Tibial nerve (tissue), 4 donors: ENCODE results near the gene DPM3. TPM values are rescaled to one million over a fixed set of nuclear protein-coding genes. Genes with fewer than 3 reads are reported as not detected.
"Not testable (repeated sequence)": the region's sequence is repeated elsewhere in the genome, so short reads cannot be mapped to it uniquely, and the experiment has no call there.

Experiments used
- DNase-seq, 2 donors: peaks; one replicate each; pipeline ENCODE4 v3.0.0-alpha.2; 2019; ENCODE audit warnings: low spot score in 2 of 2
- H3K27ac ChIP-seq, 4 donors: fragments of 200-600 bp; sonication (generic) in 3 of 4; one replicate each; pipeline ENCODE4 v1.5.1; 2017 to 2019; ENCODE audit warnings: mild to moderate bottlenecking in 1 of 4
- H3K27me3 ChIP-seq, 2 donors: fragments of 200-600 bp; sonication (generic) in 1 of 2; one replicate each; pipeline versions ENCODE4 v1.5.1 to v1.6.0; 2017 to 2019
- H3K36me3 ChIP-seq, 3 donors: fragments of 200-600 bp; sonication (generic); one replicate each; pipeline ENCODE4 v1.5.1; 2018 to 2019
- H3K4me1 ChIP-seq, 4 donors: fragments of 200-600 bp; sonication (generic) in 3 of 4; one replicate each; pipeline ENCODE4 v1.5.1; 2017 to 2019
- H3K4me3 ChIP-seq, 4 donors: fragments of 200-600 bp; sonication (generic) in 3 of 4; one replicate each; pipeline ENCODE4 v1.5.1; 2017 to 2019; ENCODE audit warnings: mild to moderate bottlenecking in 1 of 4, moderate library complexity in 1 of 4
- H3K9me3 ChIP-seq, 4 donors: fragments of 200-600 bp; sonication (generic) in 3 of 4; one replicate each; pipeline ENCODE4 v1.5.1; 2017 to 2019
- EP300 ChIP-seq, 2 donors: sonication (generic); formaldehyde crosslinking; IDR thresholded peaks; one replicate each; pipeline ENCODE4 v1.6.1; 2017; ENCODE audit warnings: antibody characterized with exemption in 2 of 2, mild to moderate bottlenecking in 1 of 2
- POLR2A ChIP-seq, 2 donors: fragments of 450-650 bp; IDR thresholded peaks; one replicate each; pipeline ENCODE4 v1.6.1; 2017; ENCODE audit warnings: antibody characterized with exemption in 2 of 2, mild to moderate bottlenecking in 2 of 2, moderate library complexity in 2 of 2
- WGBS, 2 donors: methylation state at CpG; one replicate each; pipeline ENCODE4 v1.1.5; 2018; 5-methylcytosine and 5-hydroxymethylcytosine counted together
- total RNA-seq, 4 donors: library from RNA; depleted of rRNA; stranded (reverse); fragments of >200 nt; gene quantifications; one replicate each; pipeline ENCODE4 v1.1.0, GENCODE V29; 2016
- TF ChIP-seq, protein P1 (sequence below), 5 experiments: fragments of 200-600 bp in 3 of 5; fragments of 450-650 bp in 2 of 5; sonication (generic) in 3 of 5; IDR thresholded peaks; one replicate each; pipeline ENCODE4 v1.5.1; 2016 to 2019; ENCODE audit warnings: antibody characterized with exemption in 5 of 5, mild to moderate bottlenecking in 3 of 5, moderate library complexity in 2 of 5

DPM3 gene
- total RNA-seq, 4 donors from 2014 or later: 74.7 to 115 (median 95.6) TPM

DNA sequence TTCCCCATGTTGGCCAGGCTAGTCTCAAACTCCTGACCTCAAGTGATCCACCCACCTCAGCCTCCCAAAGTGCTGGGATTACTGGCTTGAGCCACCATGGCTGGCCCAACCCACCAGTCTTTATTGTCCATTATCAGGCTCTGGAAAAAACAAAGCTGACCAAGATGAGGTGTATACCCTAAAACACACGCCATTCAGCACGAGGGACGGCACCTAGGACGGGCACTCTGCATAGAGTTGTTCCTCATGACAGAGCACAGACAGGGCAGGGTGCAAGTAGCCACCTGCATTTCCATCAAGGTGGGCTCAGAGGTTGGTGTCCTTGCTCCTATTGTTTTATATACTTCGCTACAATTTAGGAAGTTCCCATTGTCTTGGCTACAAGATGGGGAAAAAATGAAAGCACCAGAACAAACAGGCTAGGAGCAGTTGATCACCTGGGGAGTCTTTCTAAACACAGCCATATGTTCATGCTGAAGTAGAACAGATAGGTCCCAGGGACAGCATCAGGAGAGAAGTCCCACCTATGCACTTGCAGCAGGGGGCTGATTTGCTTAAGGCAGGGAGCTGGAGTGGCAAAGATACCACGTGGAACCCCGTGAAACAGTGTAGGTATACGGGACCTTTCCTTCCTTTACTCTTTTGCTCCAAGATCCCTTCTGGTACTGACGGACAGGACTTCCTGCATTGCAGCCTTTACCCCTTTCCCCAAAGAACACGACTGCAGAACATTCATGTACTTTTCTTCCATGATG is 28.3 kb upstream of the DPM3 start:
- H3K36me3 ChIP-seq: peaks cover 0 to 27% (median 0%) of the 10 kb centered on the region in 3 donors
- no peaks in the 10 kb centered on the region for H3K9me3 ChIP-seq
- peaks cover 0 to 39% (median 25%) of the 10 kb centered on the region in 4 donors for H3K4me1 ChIP-seq
- H3K27ac ChIP-seq: no peak overlapping the region
- no peak overlapping the region for H3K4me3 ChIP-seq
- WGBS, 2 donors: 81% methylated on average over 10 of the region's 10 CpGs
- no peak for DNase-seq
- TF ChIP-seq EP300 (IDR thresholded peaks at IDR 0.05): no peak
- no peaks in the 10 kb centered on the region for H3K27me3 ChIP-seq

- not testable (repeated sequence) for DNase-seq, H3K27me3 ChIP-seq, H3K4me3 ChIP-seq, H3K9me3 ChIP-seq
- 42 to 50% methylated on average over 4 of the region's 4 CpGs for WGBS, 2 donors
- Histone ChIP-seq H3K27ac (peak overlapping the region in 2 of 4 donors; percentile 65 to 71), H3K4me1 (peaks cover 0 to 34% (median 21%) of the 10 kb centered on the region in 4 donors), H3K36me3 (peaks cover 0 to 27% (median 0%) of the 10 kb centered on the region in 3 donors)
Measured at GRCh38 chr1:155168105-155168445, 27.7 kb upstream of the DPM3 start.

GRCh38 chr1:155167166-155168104 is 27.1 kb upstream of the DPM3 start:
- peak in 1 of 2 donors; percentile 32 for TF ChIP-seq EP300 (IDR thresholded peaks at IDR 0.05)
- TF ChIP-seq, protein P1, sequence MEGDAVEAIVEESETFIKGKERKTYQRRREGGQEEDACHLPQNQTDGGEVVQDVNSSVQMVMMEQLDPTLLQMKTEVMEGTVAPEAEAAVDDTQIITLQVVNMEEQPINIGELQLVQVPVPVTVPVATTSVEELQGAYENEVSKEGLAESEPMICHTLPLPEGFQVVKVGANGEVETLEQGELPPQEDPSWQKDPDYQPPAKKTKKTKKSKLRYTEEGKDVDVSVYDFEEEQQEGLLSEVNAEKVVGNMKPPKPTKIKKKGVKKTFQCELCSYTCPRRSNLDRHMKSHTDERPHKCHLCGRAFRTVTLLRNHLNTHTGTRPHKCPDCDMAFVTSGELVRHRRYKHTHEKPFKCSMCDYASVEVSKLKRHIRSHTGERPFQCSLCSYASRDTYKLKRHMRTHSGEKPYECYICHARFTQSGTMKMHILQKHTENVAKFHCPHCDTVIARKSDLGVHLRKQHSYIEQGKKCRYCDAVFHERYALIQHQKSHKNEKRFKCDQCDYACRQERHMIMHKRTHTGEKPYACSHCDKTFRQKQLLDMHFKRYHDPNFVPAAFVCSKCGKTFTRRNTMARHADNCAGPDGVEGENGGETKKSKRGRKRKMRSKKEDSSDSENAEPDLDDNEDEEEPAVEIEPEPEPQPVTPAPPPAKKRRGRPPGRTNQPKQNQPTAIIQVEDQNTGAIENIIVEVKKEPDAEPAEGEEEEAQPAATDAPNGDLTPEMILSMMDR (IDR thresholded peaks at IDR 0.05): peak; percentile 76 to 95 (median 94)
- no peak for TF ChIP-seq POLR2A (IDR thresholded peaks at IDR 0.05)
- Histone ChIP-seq H3K36me3 (peaks cover 0 to 27% (median 0%) of the 10 kb centered on the region in 3 donors), H3K27me3 (no peaks in the 10 kb centered on the region), H3K9me3 (no peaks in the 10 kb centered on the region), H3K4me1 (peaks cover 0 to 32% (median 20%) of the 10 kb centered on the region in 4 donors), H3K4me3 (no peak overlapping the region), H3K27ac (peak overlapping the region in 2 of 4 donors; percentile 65 to 71)
- whole genome bisulfite sequencing, 2 donors: 6% methylated on average over 17 to 23 of the region's 28 CpGs
- DNase-seq: peak; percentile 78 to 83

DNA sequence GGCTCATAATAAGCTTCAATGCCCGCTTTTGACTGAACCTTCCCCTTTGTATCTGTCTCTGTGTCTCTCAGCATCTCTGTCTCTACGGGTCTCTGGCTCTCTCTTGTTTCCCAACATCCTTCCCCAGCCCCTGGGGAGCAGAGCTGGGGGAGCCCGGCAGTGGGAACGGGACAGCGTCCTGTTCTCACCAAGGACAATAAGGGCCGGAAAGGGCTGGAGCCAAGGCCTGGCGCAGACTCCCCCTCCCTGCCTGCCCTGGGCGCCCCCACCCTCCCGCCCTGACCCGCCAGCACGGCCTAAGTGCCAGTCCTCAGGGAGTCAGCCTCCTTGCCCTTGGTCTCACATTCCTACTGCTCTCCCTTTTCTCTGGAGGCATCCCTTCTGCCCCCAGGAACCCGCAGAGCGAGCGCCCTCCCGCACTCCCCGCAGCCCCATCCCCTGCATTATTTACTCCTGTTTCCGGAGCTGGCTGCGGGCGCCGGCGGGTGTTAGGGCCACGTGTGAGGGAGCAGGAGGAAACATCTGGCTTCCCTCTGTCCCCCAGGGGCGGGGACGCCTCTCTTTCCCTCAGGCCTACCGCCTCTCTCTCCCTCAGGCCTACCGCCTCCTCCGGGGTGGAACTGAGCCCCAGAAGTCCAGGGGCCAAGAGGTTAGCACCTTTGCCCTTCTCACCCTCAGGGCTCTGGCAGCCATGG is 26.3 kb upstream of the DPM3 start:
- TF ChIP-seq POLR2A (IDR thresholded peaks at IDR 0.05) (no peak), EP300 (IDR thresholded peaks at IDR 0.05) (peak in 1 of 2 donors; percentile 25)
- TF ChIP-seq, protein P1 (IDR thresholded peaks at IDR 0.05): no peak
- no peaks in the 10 kb centered on the region for H3K27me3 ChIP-seq
- 10 to 12% methylated on average over 24 to 27 of the region's 27 CpGs for WGBS, 2 donors
- peaks cover 0 to 24% (median 14%) of the 10 kb centered on the region in 4 donors for H3K4me1 ChIP-seq
- peak overlapping the region in 2 of 4 donors; percentile 65 to 71 for H3K27ac ChIP-seq
- no peak overlapping the region for H3K4me3 ChIP-seq
- no peaks in the 10 kb centered on the region for H3K9me3 ChIP-seq
- DNase-seq: no peak
- H3K36me3 ChIP-seq: peaks cover 0 to 27% (median 0%) of the 10 kb centered on the region in 3 donors

GRCh38 chr1:155166051-155166470 is 25.7 kb upstream of the DPM3 start:
- Histone ChIP-seq H3K27me3 (no peaks in the 10 kb centered on the region), H3K4me1 (peaks cover 0 to 24% (median 14%) of the 10 kb centered on the region in 4 donors), H3K36me3 (peaks cover 0 to 27% (median 0%) of the 10 kb centered on the region in 3 donors), H3K4me3 (no peak overlapping the region), H3K9me3 (no peaks in the 10 kb centered on the region), H3K27ac (peak overlapping the region in 1 of 4 donors; percentile 71)
- WGBS, 2 donors: 43 to 48% methylated on average over 7 to 8 of the region's 8 CpGs
- TF ChIP-seq, protein P1 (IDR thresholded peaks at IDR 0.05): no peak
- TF ChIP-seq POLR2A (IDR thresholded peaks at IDR 0.05) (no peak), EP300 (IDR thresholded peaks at IDR 0.05) (no peak)
- no peak for DNase-seq

GRCh38 chr1:155164625-155165024 is 24.3 kb upstream of the DPM3 start:
- H3K9me3 ChIP-seq, H3K27me3 ChIP-seq, H3K4me3 ChIP-seq, DNase-seq, H3K27ac ChIP-seq: not testable (repeated sequence)
- peaks cover 0 to 24% (median 14%) of the 10 kb centered on the region in 4 donors for H3K4me1 ChIP-seq
- peaks cover 0 to 14% (median 0%) of the 10 kb centered on the region in 3 donors for H3K36me3 ChIP-seq
- 93 to 96% methylated on average over 11 of the region's 11 CpGs for WGBS, 2 donors

DNA sequence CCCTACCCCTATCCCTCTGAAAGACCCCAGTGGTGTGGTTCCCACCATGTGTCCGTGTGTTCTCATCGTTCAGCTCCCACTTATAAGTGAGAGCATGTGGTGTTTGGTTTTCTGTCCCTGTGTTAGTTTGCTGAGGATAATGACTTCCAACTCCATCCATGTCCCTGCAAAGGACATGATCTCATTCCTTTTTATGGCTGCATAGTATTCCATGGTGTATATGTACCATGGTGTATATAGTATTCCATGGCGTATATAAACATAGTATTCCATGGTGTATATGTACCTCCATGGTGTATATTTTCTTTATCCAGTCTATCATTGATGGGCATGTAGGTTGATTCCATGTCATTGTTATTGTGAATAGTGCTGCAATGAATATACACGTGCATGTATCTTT is 23.5 kb upstream of the DPM3 start:
- H3K4me3 ChIP-seq, H3K9me3 ChIP-seq, H3K36me3 ChIP-seq, H3K27me3 ChIP-seq, H3K27ac ChIP-seq, DNase-seq: not testable (repeated sequence)
- 96 to 98% methylated on average over 4 of the region's 4 CpGs for WGBS, 2 donors
- peaks cover 0 to 24% (median 14%) of the 10 kb centered on the region in 4 donors for H3K4me1 ChIP-seq

DNA sequence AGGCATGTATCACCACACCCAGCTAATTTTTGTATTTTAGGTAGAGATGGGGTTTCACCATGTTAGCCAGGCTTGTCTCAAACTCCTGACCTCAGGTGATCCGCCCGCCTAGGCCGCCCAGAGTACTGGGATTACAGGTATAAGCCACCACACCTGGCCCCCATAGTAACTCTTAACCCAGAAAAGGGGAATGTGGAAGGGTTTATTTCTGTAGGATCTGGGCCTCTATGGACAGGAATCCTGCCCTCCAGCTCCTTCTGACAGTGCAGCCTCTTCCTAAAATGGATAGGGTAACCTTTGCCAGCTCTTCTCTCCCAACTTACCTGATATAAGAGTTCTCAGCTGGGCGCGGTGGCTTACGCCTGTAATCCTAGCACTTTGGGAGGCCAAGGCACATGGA is 22.3 kb upstream of the DPM3 start:
- not testable (repeated sequence) for H3K9me3 ChIP-seq, H3K27me3 ChIP-seq, H3K4me3 ChIP-seq, DNase-seq, H3K27ac ChIP-seq, H3K36me3 ChIP-seq
- peaks cover 0 to 19% (median 12%) of the 10 kb centered on the region in 4 donors for H3K4me1 ChIP-seq
- 96 to 99% methylated on average over 6 of the region's 6 CpGs for WGBS, 2 donors
